Activated T-helper 9 cell treated with anti-CD3 and anti-CD28 coated beads, Interleukin-2, amount 50 U/mL, for 16 hours (primary cell): ENCODE data around the gene DIPK1A.

ENCODE experiments used
- DNase-seq: peaks from one replicate; pipeline ENCODE4 v3.0.0-alpha.2; 2020; ENCODE audit warnings: low read depth

DIPK1A gene

DNA sequence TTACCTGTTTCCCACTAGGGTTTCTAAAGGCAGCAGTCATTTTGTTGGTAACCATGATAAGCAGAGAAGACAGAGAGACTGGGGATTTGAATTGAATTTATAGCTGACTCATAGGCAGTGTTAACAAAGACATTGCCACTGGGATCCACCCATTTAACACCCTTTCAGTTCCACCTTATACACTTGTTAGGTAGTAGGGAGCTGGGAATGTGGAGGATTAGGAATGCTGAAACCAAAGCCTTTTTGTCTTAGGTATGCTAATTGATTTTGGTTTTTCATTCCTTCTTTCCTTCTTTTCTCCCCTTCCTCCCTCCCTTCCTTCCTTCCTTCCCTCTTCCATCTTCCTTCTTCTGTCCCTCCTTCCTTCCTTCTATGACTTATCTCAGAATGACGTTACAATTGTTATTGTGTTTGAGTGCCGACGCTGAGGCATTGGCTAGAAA is 168.9 kb downstream of the DIPK1A start:
- no peak for DNase-seq
